ENCODE data around the gene KIFC1. TPM values are rescaled to one million over a fixed set of nuclear protein-coding genes. Genes with fewer than 3 reads are reported as not detected.

KIFC1 gene
- total RNA-seq, 1 experiment from 2014 or later, result 53.2 TPM

- no peak for DNase-seq (ENCODE audit: low spot score)
These were observed 51.4 kb downstream of the KIFC1 start for GRCh38 chr6:33443025-33443424.

GRCh38 chr6:33443619-33444504 lies 52.2 kb downstream of the KIFC1 start:
- DNase-seq (ENCODE audit: low spot score), result no peak

- DNase-seq (ENCODE audit: low spot score), result no peak
These were observed 53.5 kb downstream of the KIFC1 start for GRCh38 chr6:33445119-33445603.

- no peak for DNase-seq (ENCODE audit: low spot score)
These were observed 54.7 kb downstream of the KIFC1 start for GRCh38 chr6:33446356-33446755.

- DNase-seq (ENCODE audit: low spot score), result no peak
These were observed 58.8 kb downstream of the KIFC1 start for GRCh38 chr6:33450434-33450833.

GRCh38 chr6:33451606-33452005 lies 60.0 kb downstream of the KIFC1 start:
- DNase-seq (ENCODE audit: low spot score), result no peak

GRCh38 chr6:33452496-33452895 lies 60.9 kb downstream of the KIFC1 start:
- no peak for DNase-seq (ENCODE audit: low spot score)

- no peak for DNase-seq (ENCODE audit: low spot score)
These were observed 61.9 kb downstream of the KIFC1 start for GRCh38 chr6:33453393-33454008.

- peak; percentile 91 for DNase-seq (ENCODE audit: low spot score)
These were observed 62.7 kb downstream of the KIFC1 start, which contains the start of gene ZBTB9 for GRCh38 chr6:33454009-33454946. TSS of gene ZBTB9 (plus strand) at chr6:33454576. CDS start at chr6:33455101, 525 bp downstream.

- DNase-seq (ENCODE audit: low spot score), result no peak
These were observed 63.4 kb downstream of the KIFC1 start for GRCh38 chr6:33455051-33455450.

- DNase-seq (ENCODE audit: low spot score), result no peak
These were observed 64.5 kb downstream of the KIFC1 start for GRCh38 chr6:33456156-33456555.

- DNase-seq (ENCODE audit: low spot score), result no peak
These were observed 67.1 kb downstream of the KIFC1 start for GRCh38 chr6:33458676-33459075.

- no peak for DNase-seq (ENCODE audit: low spot score)
These were observed 67.6 kb downstream of the KIFC1 start for GRCh38 chr6:33459226-33459625.

Other genes with a start within 250 kb of the KIFC1 start
- gene COL11A2, start 199.4 kb upstream of the KIFC1 start, total RNA-seq (2014; rRNA removed; shearing (Covaris generic)), result 0.79 and 1.7 TPM in 2 replicates
- 14.1 and 20.4 TPM in 2 replicates for gene RXRB, start 191.2 kb upstream of the KIFC1 start, total RNA-seq (2014; rRNA removed; shearing (Covaris generic))
- gene SLC39A7, start 191.0 kb upstream of the KIFC1 start, total RNA-seq (2014; rRNA removed; shearing (Covaris generic)), result 77.7 and 120 TPM in 2 replicates
- 0.19 TPM in 1 of 2 replicates, not detected in the other for gene HSD17B8, start 187.2 kb upstream of the KIFC1 start, total RNA-seq (2014; rRNA removed; shearing (Covaris generic))
- gene RING1, start 183.3 kb upstream of the KIFC1 start, total RNA-seq (2014; rRNA removed; shearing (Covaris generic)), result 16.2 and 19.7 TPM in 2 replicates
- 23.2 and 34.3 TPM in 2 replicates for gene VPS52, start 119.9 kb upstream of the KIFC1 start, total RNA-seq (2014; rRNA removed; shearing (Covaris generic))
- 2,019 and 2,446 TPM in 2 replicates for gene RPS18, start 119.7 kb upstream of the KIFC1 start, total RNA-seq (2014; rRNA removed; shearing (Covaris generic))
- 0.07 TPM in 2 replicates for gene B3GALT4, start 114.7 kb upstream of the KIFC1 start, total RNA-seq (2014; rRNA removed; shearing (Covaris generic))
- gene WDR46, start 102.6 kb upstream of the KIFC1 start, total RNA-seq (2014; rRNA removed; shearing (Covaris generic)), result 77.9 and 95.4 TPM in 2 replicates
- gene PFDN6, start 102.2 kb upstream of the KIFC1 start, total RNA-seq (2014; rRNA removed; shearing (Covaris generic)), result 85.3 and 93.7 TPM in 2 replicates
- gene RGL2, start 92.9 kb upstream of the KIFC1 start, total RNA-seq (2014; rRNA removed; shearing (Covaris generic)), result 17.7 and 18.3 TPM in 2 replicates
- gene TAPBP, start 77.7 kb upstream of the KIFC1 start, total RNA-seq (2014; rRNA removed; shearing (Covaris generic)), result 59.4 and 61.6 TPM in 2 replicates
- gene ZBTB22, start 74.1 kb upstream of the KIFC1 start, total RNA-seq (2014; rRNA removed; shearing (Covaris generic)), result 7.6 and 8.8 TPM in 2 replicates
- gene DAXX, start 68.9 kb upstream of the KIFC1 start, total RNA-seq (2014; rRNA removed; shearing (Covaris generic)), result 56.2 and 60.0 TPM in 2 replicates
- gene PHF1, start 19.2 kb downstream of the KIFC1 start, total RNA-seq (2014; rRNA removed; shearing (Covaris generic)), result 36.0 and 40.8 TPM in 2 replicates
- gene CUTA, start 26.3 kb downstream of the KIFC1 start, total RNA-seq (2014; rRNA removed; shearing (Covaris generic)), result 298 and 347 TPM in 2 replicates
- 1.8 and 2.5 TPM in 2 replicates for gene SYNGAP1, start 28.2 kb downstream of the KIFC1 start, total RNA-seq (2014; rRNA removed; shearing (Covaris generic))
- 5.3 and 7.4 TPM in 2 replicates for gene ZBTB9, start 62.8 kb downstream of the KIFC1 start, total RNA-seq (2014; rRNA removed; shearing (Covaris generic))
- 23.1 and 27.1 TPM in 2 replicates for gene BAK1, start 188.5 kb downstream of the KIFC1 start, total RNA-seq (2014; rRNA removed; shearing (Covaris generic))
- 57.5 and 59.8 TPM in 2 replicates for gene ITPR3, start 229.5 kb downstream of the KIFC1 start, total RNA-seq (2014; rRNA removed; shearing (Covaris generic))